GM19240 (cell line): ENCODE measurements around the gene SPECC1.
"Not testable (repeated sequence)": the region's sequence is repeated elsewhere in the genome, so short reads cannot be mapped to it uniquely, and the experiment has no call there.

ENCODE experiments used
- DNase-seq: peaks from one replicate; pipeline ENCODE4 v3.0.0; 2011; ENCODE audit warnings: low spot score; ENCODE audit not compliant: insufficient read length

The SPECC1 gene

DNA sequence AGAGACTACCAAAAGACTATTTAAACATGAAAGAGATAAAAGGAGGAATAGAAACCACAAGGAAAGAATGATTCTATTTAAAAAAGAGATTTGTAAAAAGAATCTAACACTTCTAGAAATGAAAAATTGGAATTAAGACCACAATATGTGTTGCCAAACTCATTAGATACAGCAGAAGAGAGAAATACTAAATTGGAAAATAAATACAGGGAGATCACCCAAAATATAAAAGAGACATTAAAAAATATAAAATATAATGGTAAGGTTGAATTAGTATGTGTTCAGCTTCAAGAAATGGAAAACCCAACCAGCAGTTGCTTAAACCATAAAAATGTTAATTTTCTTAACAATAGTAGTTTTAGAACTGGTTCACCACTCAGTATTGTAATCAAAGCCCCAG lies 297.8 kb downstream of the SPECC1 start:
- DNase-seq, result no peak

DNA sequence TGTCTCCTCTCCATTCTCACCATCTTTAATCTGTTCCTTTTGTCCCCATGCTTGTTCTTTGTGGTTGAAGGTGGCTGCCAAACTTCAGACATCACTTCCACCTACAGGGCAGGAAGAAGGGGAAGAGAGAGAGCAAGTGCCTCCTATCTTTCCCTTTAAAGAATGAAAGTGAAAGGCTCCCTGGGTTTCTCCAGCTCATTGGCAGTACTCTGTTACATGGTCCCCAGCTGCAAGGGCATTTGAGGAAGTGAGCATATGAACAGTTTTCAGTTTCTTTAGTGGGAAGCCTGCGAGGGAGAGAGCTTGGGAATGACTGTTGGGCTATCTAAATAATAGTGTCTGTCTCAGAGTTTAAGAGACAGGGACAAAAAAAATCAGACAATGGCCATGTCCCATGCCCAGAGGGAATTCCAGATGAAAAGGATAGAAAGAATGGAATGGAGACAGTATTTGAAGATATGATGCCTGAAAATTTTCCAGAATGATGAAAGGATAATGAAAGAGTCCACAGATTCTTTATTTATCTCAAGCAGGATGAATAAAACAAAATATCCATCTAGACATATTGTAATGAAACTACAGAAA lies 298.3 kb downstream of the SPECC1 start:
- DNase-seq, result no peak

GRCh38 chr17:20310481-20310880 lies 301.3 kb downstream of the SPECC1 start:
- no peak for DNase-seq

DNA sequence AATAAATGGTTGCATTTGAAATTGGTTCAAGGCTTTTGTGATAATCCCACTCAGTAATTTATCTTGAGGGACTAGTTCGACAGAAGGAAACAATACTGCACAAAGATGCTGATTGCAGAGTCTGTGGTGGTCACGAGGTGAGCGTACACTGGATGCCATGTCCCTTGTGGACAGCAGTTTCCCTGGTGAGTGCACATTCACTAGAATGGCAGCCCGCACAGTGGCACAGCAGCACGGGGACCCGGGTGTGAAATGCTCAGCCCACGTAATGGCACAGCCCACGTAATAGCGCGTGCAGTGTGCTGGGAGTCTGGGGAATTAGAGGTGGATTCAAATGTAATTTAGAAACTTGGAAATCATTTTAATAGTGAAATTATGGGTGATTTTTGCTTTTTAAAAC lies 304.1 kb downstream of the SPECC1 start:
- no peak for DNase-seq

DNA sequence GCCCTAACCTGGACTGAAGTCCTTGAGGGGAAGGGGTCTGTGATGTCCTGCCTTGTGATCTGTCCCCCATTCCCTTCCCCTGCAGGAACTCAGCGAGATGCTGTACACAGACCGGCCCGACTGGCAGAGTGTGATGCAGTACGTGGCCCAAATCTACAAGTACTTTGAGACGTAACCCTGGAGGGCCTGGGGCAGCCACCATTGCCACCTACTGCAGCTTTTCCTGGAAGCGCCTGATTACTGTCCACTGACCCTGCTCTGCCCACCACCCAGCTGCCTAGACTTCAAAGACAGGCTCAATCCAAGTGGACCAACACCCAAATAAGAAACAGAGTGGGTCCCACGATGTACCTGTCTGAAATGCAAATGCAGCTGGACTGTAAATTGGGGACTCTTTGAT lies 304.7 kb downstream of the SPECC1 start:
- no peak for DNase-seq

GRCh38 chr17:20314834-20315233 lies 305.7 kb downstream of the SPECC1 start:
- no peak for DNase-seq

- no peak for DNase-seq
These were observed 306.2 kb downstream of the SPECC1 start for GRCh38 chr17:20315311-20315710.

DNA sequence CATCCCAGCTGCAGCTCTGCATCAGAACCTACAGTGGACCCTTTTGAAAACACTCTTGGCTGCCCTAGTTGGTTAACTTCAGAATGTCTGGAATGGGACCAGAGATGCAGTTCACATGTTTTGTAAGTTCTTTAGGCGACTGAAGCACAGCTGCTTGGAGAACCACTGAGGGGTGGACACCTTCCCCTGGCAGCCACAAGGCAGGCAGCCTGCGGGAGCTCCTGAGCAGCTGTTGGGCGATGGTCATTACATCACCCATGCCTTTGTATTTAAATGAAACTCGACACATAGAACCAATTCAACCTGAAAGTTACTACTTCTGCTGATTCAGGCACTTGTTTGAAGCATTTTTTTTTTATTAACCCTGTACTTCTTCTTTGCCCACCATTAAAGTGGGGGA lies 306.7 kb downstream of the SPECC1 start:
- DNase-seq, result no peak

- not testable (repeated sequence) for DNase-seq
These were observed 311.5 kb downstream of the SPECC1 start for GRCh38 chr17:20320535-20321229.

DNA sequence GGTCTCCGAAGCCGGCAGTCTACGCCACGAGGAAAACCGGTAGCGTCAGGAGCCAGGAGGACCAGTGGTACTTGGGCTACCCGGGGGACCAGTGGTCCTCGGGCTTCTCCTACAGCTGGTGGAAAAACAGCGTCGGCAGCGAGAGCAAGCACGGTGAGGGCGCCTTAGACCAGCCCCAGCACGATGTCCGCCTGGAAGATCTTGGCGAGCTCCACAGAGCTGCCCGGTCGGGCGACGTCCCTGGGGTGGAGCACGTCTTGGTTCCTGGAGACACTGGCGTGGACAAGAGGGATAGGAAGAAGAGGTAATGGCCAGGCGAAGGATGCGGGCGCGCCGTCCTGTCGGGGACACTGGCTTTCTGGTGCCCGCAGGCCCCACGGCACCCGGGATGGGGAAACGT lies 312.2 kb downstream of the SPECC1 start:
- not testable (repeated sequence) for DNase-seq

GRCh38 chr17:20327739-20328138 lies 318.6 kb downstream of the SPECC1 start:
- not testable (repeated sequence) for DNase-seq

DNA sequence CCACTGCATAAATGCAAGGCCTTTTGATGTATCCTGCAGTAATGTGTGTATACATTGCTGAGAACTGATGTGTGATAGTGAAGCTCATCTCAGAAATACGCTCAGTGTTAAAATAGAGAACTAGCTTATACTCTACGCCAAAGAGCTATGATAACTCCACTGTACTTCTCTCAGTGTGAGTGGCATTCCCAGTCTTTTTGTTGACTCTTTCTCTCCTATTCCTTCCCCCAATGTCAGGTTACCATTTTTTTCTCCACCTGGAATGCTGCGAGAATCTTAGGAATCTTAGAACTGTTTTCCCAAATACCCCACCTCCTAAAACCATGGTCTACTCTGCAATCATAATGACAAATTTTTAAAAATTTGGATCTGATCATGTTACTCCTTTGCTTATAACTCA lies 342.2 kb downstream of the SPECC1 start:
- not testable (repeated sequence) for DNase-seq

GRCh38 chr17:20352567-20352966 lies 343.4 kb downstream of the SPECC1 start:
- DNase-seq, result not testable (repeated sequence)

- DNase-seq, result not testable (repeated sequence)
These were observed 354.7 kb downstream of the SPECC1 start for GRCh38 chr17:20363846-20364245.
